GM12891 (cell line): ENCODE measurements around the gene MAP3K7CL.

ENCODE experiments used
- PAX5 ChIP-seq: IDR thresholded peaks from 2 replicates; pipeline ENCODE4 v1.6.1; 2011; ENCODE audit warnings: low read length, moderate library complexity, mild to moderate bottlenecking; ENCODE audit not compliant: insufficient read depth, severe bottlenecking
- POLR2A ChIP-seq: IDR thresholded peaks from 2 replicates; pipeline ENCODE4 v1.6.1; 2011; ENCODE audit warnings: low read depth, low read length, control low read depth
- POLR2AphosphoS5 ChIP-seq: IDR thresholded peaks from 2 replicates; pipeline ENCODE4 v1.6.1; 2011; ENCODE audit warnings: low read depth, low read length, control low read depth
- POU2F2 ChIP-seq: IDR thresholded peaks from 2 replicates; pipeline ENCODE4 v1.6.1; 2011; ENCODE audit warnings: low read depth, mild to moderate bottlenecking, control low read depth, low read length, moderate library complexity
- SPI1 ChIP-seq: IDR thresholded peaks from 2 replicates; pipeline ENCODE4 v1.6.1; 2011; ENCODE audit warnings: low read depth, low read length, control low read depth
- TAF1 ChIP-seq: IDR thresholded peaks from 2 replicates; pipeline ENCODE4 v1.6.1; 2011; ENCODE audit warnings: low read depth, low read length, control low read depth

DNA sequence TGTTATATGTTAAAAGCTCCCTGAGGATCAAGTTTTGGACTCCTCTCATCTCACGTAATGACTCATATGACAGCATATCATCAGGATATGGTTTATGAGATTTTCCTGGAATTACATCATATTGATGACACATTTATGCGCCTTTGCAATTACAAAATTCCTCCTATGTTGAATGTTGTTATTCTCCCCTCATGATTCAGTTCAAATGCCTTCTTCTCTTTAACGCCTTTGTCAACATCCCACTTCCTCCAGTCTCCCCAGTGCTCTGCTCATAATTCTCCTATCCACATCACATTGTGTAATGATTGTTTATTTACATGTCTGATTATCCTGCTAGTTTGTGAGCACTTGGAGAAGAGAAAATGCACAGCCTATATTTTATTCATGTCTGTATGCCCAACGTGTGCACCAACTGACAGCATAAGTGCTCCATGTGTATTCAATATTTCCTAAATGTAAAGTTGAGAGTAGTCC, 87.4 kb downstream of the MAP3K7CL start:
- TF ChIP-seq POLR2AphosphoS5 (no peak), POLR2A (no peak), PAX5 (no peak), TAF1 (no peak), POU2F2 (no peak), SPI1 (no peak)
